Hepatocyte (in vitro differentiated cells): ENCODE data around the gene FBRSL1.

ENCODE experiments used
- EZH2 ChIP-seq: fragments of 200-600 bp; sonication (generic); IDR thresholded peaks from 2 replicates; pipeline ENCODE4 v1.6.1; 2016; ENCODE audit warnings: antibody characterized with exemption, mild to moderate bottlenecking, borderline replicate concordance
- EZH2phosphoT487 ChIP-seq: fragments of 200-600 bp; sonication (generic); IDR thresholded peaks from one replicate; pipeline ENCODE4 v1.6.1; 2018; ENCODE audit warnings: antibody characterized with exemption, mild to moderate bottlenecking, low read depth, moderate library complexity; ENCODE audit not compliant: unreplicated experiment, severe bottlenecking
- TF ChIP-seq, protein P1 (sequence below): fragments of 200-600 bp; sonication (generic); IDR thresholded peaks from 2 replicates; pipeline ENCODE4 v1.5.1; 2016; ENCODE audit warnings: antibody characterized with exemption, mild to moderate bottlenecking; ENCODE audit not compliant: poor library complexity

GRCh38 chr12:132534076-132534475 lies 44.1 kb downstream of the FBRSL1 start:
- TF ChIP-seq, protein P1, sequence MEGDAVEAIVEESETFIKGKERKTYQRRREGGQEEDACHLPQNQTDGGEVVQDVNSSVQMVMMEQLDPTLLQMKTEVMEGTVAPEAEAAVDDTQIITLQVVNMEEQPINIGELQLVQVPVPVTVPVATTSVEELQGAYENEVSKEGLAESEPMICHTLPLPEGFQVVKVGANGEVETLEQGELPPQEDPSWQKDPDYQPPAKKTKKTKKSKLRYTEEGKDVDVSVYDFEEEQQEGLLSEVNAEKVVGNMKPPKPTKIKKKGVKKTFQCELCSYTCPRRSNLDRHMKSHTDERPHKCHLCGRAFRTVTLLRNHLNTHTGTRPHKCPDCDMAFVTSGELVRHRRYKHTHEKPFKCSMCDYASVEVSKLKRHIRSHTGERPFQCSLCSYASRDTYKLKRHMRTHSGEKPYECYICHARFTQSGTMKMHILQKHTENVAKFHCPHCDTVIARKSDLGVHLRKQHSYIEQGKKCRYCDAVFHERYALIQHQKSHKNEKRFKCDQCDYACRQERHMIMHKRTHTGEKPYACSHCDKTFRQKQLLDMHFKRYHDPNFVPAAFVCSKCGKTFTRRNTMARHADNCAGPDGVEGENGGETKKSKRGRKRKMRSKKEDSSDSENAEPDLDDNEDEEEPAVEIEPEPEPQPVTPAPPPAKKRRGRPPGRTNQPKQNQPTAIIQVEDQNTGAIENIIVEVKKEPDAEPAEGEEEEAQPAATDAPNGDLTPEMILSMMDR = no peak
- TF ChIP-seq EZH2 = no peak
- no peak for TF ChIP-seq EZH2phosphoT487
